ENCODE data around the gene TUFM. TPM values are rescaled to one million over a fixed set of nuclear protein-coding genes. Genes with fewer than 3 reads are reported as not detected.

Gene TUFM
- polyA plus RNA-seq, 3 donors, result 146 to 157 (median 148) TPM

GRCh38 chr16:28835864-28836760 is 10.0 kb downstream of the TUFM start:
- intact Hi-C loops (cut with micrococcal nuclease), result no loop called here
- H2AFZ ChIP-seq (ENCODE audit: insufficient read depth, low read depth, low read length, poor library complexity, severe bottlenecking), result no peak overlapping the region
- no peak overlapping the region for H3K27ac ChIP-seq (ENCODE audit: low read depth in 1 of 2, low read length in 2 of 2)
- peaks cover 3% of the 10 kb centered on the region for H3K79me2 ChIP-seq (ENCODE audit: insufficient read depth, low read length)
- no peak overlapping the region for H3K4me2 ChIP-seq (replicated peaks; ENCODE audit: extremely low read depth, low read length, poor library complexity, severe bottlenecking)
- peaks cover 70% of the 10 kb centered on the region for H4K20me1 ChIP-seq (ENCODE audit: insufficient read depth, low read length)
- Mint-ChIP-seq H3K4me3 (no peak overlapping the region), H3K36me3 (peaks cover 68 to 80% of the 10 kb centered on the region in 2 donors), H3K27ac (peak overlapping the region in 2 of 7 donors; percentile 7 to 40), H3K27me3 (ENCODE audit: low read depth in 3 of 3) (no peaks in the 10 kb centered on the region), H3K9me3 (no peaks in the 10 kb centered on the region), H3K4me1 (peaks cover 20% of the 10 kb centered on the region)
- DNase-seq, result no peak
- H3K4me3 ChIP-seq (replicated peaks in 1 of 3; ENCODE audit: low read depth in 2 of 3, low read length in 3 of 3), result no peak overlapping the region
- H3K4me1 ChIP-seq (ENCODE audit: control insufficient read depth in 1 of 2, insufficient read depth in 2 of 2, low read length in 2 of 2), result peaks cover 13 to 20% of the 10 kb centered on the region in 2 donors
- peaks cover 65 to 80% of the 10 kb centered on the region in 2 donors for H3K36me3 ChIP-seq (replicated peaks in 1 of 2; ENCODE audit: control insufficient read depth in 1 of 2, insufficient read depth in 2 of 2, low read length in 2 of 2)
- no peak for TF ChIP-seq CTCF (IDR thresholded peaks at IDR 0.05)
- H3K27me3 ChIP-seq (ENCODE audit: control insufficient read depth in 2 of 2, insufficient read depth in 2 of 2, low read length in 2 of 2), result no peaks in the 10 kb centered on the region
- no peaks in the 10 kb centered on the region for H3K9me3 ChIP-seq (replicated peaks in 1 of 2; ENCODE audit: control insufficient read depth in 1 of 2, insufficient read depth in 1 of 2, low read length in 2 of 2)
- WGBS (ENCODE audit: insufficient coverage), result 95% methylated on average over 6 of the region's 25 CpGs
- no peak overlapping the region for H3K9ac ChIP-seq (ENCODE audit: insufficient read depth, low read length, poor library complexity, severe bottlenecking)

- H3K9ac ChIP-seq (ENCODE audit: insufficient read depth, low read length, poor library complexity, severe bottlenecking), result no peak overlapping the region
- WGBS (ENCODE audit: insufficient coverage), result 97% methylated on average over 20 of the region's 25 CpGs
These were observed 11.0 kb downstream of the TUFM start for GRCh38 chr16:28834873-28835863.

More at GRCh38 chr16:28834873-28835863, 11.0 kb downstream of the TUFM start:
- intact Hi-C loops (cut with micrococcal nuclease), result no loop called here
- Histone ChIP-seq H3K4me1 (ENCODE audit: control insufficient read depth in 1 of 2, insufficient read depth in 2 of 2, low read length in 2 of 2) (peaks cover 12 to 20% of the 10 kb centered on the region in 2 donors), H3K9me3 (replicated peaks in 1 of 2; ENCODE audit: control insufficient read depth in 1 of 2, insufficient read depth in 1 of 2, low read length in 2 of 2) (no peaks in the 10 kb centered on the region), H3K27me3 (ENCODE audit: control insufficient read depth in 2 of 2, insufficient read depth in 2 of 2, low read length in 2 of 2) (no peaks in the 10 kb centered on the region), H2AFZ (ENCODE audit: insufficient read depth, low read depth, low read length, poor library complexity, severe bottlenecking) (no peak overlapping the region), H3K36me3 (replicated peaks in 1 of 2; ENCODE audit: control insufficient read depth in 1 of 2, insufficient read depth in 2 of 2, low read length in 2 of 2) (peaks cover 75 to 88% of the 10 kb centered on the region in 2 donors), H3K79me2 (ENCODE audit: insufficient read depth, low read length) (peaks cover 7% of the 10 kb centered on the region), H4K20me1 (ENCODE audit: insufficient read depth, low read length) (peaks cover 79% of the 10 kb centered on the region), H3K4me2 (replicated peaks; ENCODE audit: extremely low read depth, low read length, poor library complexity, severe bottlenecking) (no peak overlapping the region), H3K4me3 (replicated peaks in 1 of 3; ENCODE audit: low read depth in 2 of 3, low read length in 3 of 3) (no peak overlapping the region), H3K27ac (ENCODE audit: low read depth in 1 of 2, low read length in 2 of 2) (no peak overlapping the region)
- Mint-ChIP-seq H3K9me3 (no peaks in the 10 kb centered on the region), H3K27me3 (ENCODE audit: low read depth in 3 of 3) (no peaks in the 10 kb centered on the region), H3K4me3 (no peak overlapping the region), H3K36me3 (peaks cover 77 to 90% of the 10 kb centered on the region in 2 donors), H3K4me1 (peaks cover 19% of the 10 kb centered on the region), H3K27ac (peak overlapping the region in 1 of 7 donors; percentile 55)
- TF ChIP-seq CTCF (IDR thresholded peaks at IDR 0.05), result no peak
- DNase-seq, result no peak

Data from CD14-positive monocyte (primary cell).